NCI-H1105 treated with DMSO at 0.1 percent for 48 hours (cell line): ENCODE data around the gene SPECC1.
"Not testable (repeated sequence)": the region's sequence is repeated elsewhere in the genome, so short reads cannot be mapped to it uniquely, and the experiment has no call there.

Experiments used
- DNase-seq: peaks from one replicate; lab custom pipeline; 2025; lab: John Stamatoyannopoulos, UW

SPECC1 gene

DNA sequence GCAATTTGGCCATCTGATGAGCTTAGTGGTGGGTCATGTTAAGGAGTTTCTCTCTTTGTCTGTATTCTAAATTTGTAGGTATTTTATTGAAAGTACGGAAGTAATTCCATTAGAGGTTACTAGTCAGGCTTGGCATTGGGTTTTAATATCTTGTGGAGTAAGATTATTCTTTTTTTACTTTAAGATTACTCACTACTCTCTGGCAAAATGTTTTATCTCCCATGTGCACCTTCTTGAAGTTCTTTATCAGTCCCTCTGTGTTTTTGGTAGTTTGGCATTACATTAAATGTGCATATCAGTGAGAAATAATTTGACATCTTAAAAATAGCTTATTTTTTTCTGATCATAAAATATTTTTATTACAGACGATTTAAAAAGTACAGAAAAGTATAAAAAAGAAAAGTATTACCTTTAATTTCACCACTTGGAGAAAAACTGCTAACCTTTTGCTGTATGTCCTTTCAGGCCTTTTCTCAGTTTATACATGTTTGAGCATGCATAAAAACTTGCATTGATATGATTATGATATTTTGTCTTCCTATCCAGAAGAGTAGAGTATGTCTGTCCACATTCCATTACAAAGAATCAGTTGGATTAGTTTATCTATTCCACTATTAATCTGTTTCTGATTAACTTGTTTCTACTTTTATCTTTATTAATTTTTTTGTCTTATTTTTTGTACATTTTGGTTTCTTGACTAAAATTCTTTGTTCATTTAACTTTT is 198.3 kb downstream of the SPECC1 start:
- DNase-seq = no peak

DNA sequence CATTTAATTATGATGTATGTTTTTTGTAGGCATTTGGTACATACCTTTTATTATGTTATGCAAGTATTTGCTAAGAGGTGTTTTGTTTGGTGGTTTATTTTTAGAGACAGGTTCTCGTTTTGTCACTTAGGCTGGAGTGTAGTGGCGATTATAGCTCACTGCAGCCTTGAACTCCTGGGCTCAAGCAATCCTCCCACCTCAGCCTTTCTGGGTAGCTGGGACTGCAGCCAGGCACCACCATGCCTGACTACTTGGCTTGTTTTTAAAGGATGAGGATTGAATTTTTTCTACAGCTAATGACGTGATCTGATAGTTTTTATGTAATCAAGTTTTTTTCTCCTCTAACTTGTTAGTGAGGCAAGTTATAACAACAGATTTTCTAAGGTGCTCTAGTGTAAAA is 199.6 kb downstream of the SPECC1 start:
- no peak for DNase-seq

DNA sequence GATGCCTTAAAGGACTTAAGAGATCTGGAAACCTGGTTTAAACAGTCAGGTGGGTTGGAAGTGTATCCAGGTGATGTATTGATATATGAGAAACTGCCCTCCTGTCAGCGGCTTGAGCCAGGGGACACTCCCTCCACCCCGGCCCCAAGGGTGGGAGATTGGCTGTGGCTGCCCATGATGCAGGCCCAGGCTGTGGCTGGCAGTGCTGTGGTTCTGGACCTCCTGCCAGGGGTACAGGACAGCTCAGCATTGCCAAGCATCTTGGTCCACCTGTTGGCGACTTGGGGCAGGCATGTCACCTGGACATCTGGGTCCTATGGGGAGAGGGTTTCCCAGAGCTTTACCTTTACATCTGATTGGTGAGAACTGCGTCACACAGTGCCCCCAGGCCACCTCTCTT is 201.0 kb downstream of the SPECC1 start:
- no peak for DNase-seq

DNA sequence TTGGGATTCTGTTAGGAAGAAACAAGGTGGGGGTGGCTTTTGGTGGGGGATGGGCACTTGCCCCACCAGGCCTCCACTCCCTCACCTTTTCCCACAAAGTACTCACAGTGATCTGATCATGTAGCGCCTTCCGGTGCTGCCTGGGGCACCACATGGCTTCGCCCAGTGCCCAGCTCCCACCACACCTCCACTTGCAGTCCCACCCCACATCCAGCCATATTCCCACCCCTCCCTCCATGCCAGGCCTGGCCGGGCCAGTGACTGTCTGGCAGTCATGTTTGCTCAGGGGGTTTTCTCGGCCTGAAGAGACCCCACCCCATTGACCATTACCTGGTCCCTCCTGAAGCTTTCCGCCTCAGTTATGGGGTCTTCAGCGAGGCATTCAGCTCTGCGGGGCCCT is 201.5 kb downstream of the SPECC1 start:
- DNase-seq = no peak

DNA sequence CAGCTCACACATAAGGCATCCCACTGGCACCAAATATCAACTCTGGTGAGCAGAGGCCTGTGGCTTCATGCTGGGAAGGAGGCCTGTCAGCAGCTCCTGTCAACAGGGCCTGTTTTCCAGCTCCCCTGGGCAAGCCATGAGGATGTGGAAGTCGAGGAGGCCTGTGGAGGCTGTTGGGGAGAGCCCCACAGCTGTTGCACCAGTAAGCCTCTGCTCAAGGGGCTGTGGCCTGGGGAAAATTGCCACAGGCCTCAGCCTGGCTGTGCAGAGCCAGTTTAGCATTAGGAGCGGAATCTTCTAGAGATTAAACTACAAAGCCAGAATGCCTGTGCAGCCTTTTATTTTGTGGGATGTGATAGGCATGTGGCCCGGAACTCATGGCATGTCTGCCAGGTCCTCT is 202.1 kb downstream of the SPECC1 start:
- DNase-seq = no peak

DNA sequence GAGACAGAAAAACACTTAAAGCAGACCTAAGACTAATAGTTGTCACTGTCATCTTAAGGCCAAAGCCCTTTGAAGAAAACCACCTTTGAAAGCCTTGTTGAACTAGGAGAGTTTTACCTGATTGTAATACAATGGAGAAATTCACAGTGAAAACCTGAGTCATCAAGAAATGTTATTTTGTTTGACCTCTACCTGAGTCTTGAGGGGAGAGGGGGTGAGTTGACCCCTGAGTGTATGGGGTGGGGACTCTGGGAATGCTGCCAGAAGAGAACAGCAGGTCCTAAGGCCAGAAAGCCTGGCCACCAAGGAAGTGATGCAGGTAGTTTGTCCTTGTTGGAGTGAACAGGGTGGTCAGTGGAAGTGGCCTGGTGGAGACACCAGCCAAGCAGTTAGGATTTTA is 204.3 kb downstream of the SPECC1 start:
- DNase-seq = no peak

DNA sequence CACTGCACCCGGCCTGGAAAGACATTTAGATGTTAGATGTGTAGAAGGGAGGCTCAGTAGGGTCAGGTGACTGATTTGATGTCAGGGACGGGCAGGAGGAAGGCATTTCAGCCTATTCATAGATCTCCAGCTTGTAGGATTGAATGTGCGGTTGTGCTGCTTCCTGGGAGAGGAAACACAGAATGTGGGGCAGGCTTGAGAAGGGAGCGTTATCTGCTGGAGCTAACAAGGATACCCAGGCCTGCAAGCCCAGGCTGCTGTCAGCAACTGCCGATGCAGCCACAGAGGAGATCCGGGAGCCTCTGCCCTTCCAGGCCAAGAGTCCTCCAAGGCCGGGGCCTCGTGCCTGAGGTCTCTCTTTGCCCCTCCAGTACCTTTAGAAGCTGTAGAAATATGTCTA is 205.6 kb downstream of the SPECC1 start:
- no peak for DNase-seq

DNA sequence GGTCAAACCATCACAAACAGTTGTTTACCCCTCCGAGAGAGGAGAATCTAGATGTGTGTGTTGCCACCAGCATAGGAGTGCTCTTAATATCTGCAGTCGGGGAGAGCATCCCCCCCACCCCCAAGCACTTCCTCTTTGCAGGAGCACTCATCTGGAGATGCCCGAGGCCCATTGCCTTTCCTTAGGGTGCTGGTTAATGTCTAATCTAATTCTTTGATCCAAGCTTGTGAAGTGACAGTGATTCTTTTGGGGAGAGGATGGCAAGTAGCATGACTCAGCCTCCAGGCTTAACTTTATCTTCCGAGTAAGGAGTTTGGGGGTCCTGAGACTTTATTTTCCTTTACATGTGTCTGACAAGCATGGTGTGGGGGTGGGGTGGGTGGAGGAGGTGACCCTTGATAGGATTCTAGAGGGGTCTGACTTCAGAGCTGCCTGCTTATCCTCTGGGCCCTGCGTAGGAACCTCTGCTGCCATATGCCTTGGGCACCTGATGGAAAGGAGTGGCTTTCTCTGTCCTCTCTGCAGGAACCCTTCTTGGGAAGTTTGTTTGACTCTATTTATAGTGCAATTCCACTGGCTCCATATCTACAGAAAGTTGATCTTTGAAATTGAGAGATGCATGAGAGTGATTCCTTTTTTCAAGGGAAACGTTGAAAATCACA is 207.1 kb downstream of the SPECC1 start:
- DNase-seq = no peak

DNA sequence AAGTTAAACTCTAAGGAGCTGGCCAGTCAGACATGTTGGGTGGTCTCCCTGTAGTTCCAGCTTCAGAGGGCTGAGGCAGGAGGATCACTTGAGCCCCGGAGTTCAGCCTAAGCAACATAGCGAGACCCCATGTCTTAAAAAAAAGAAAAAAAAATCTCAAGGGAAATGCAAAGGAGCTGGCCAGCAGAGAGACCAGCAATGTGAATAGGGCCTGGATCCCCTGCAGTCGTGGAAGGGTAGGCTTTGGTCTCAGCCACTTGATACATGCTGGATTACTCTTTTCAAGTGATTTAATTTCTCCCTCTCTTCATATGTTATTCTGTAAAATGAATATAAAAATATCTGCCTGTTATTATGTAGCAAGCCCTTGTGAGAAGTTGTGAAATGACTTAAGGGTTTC is 207.7 kb downstream of the SPECC1 start:
- DNase-seq = no peak

DNA sequence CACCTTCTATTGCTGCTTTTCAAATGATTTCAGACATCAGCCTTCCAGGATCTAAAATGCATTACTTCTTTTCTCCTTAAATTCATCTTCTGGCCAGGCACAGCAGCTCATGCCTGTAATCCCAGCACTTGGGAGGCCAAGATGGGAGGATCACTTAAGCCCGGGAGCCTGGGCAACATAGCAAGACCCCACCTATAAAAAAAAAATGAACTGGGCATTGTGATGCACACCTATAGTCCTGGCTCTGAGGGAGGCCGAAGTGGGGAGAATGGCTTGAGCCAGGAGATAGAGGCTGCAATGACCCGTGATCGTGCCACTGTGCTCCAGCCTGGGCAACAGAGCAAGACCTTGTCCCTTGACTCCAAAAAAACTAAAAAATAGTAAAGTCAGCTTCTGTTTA is 208.5 kb downstream of the SPECC1 start:
- no peak for DNase-seq

DNA sequence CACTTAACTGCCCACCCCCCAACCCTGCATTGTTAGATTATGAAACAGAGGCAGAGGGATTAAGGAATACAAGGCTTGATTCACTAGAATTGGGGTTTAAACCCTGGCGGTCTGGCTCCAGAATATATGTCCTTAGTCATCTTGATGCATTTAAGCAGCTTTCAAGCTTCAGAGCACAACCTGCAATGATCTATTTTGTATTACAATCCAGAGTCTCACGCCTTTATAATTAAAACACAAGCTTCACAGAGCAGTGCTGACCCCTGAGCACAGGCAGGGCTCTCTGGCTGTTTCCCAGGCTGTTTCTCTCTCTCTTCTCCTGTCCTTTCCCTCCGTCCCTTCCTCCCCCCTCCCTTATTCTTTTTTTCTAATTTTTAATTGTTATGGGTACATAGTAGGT is 209.1 kb downstream of the SPECC1 start:
- no peak for DNase-seq

DNA sequence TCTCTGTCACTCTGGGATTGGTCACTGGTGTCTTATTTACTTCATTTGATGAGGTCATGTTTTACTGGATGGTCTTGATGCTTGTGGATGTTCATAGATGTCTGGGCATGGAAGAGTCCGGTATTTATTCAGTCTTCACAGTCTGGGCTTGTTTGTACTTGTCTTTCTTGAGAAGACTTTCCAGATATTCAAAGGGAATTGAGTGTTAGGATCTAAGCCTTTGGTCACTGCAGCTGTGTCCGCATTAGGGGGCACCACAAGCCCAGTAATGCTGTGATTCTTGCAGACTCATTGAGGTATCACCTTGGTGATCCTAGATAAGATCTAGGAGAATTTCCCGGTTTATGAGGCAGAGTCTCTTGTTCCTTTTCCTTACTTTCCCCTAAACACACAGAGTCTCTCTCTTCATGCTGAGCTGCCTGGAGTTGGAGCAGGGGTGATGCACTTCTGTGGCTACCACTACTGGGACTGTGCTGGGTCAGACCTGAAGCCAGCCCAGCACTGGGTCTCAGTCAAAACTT is 214.7 kb downstream of the SPECC1 start:
- no peak for DNase-seq

DNA sequence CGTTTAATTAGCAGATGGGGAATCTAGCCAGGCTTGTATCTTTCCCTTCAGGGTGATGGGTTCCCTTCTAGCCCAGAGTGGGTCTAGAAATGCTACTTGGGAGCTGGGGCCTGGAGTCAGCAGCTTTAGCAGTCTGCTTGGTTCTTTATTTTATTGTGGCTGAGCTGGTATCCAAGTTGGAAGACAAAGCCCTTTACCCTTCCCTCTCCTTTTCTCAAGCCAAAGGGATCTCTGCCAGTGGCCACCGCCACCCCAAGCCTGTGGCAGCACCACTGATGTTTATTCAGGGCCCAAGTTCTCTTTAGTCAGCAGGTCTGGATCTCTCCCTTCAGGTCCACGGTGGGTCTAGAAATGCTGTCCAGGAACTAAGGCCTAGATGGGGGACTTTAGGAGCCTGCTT is 215.2 kb downstream of the SPECC1 start:
- DNase-seq = no peak

DNA sequence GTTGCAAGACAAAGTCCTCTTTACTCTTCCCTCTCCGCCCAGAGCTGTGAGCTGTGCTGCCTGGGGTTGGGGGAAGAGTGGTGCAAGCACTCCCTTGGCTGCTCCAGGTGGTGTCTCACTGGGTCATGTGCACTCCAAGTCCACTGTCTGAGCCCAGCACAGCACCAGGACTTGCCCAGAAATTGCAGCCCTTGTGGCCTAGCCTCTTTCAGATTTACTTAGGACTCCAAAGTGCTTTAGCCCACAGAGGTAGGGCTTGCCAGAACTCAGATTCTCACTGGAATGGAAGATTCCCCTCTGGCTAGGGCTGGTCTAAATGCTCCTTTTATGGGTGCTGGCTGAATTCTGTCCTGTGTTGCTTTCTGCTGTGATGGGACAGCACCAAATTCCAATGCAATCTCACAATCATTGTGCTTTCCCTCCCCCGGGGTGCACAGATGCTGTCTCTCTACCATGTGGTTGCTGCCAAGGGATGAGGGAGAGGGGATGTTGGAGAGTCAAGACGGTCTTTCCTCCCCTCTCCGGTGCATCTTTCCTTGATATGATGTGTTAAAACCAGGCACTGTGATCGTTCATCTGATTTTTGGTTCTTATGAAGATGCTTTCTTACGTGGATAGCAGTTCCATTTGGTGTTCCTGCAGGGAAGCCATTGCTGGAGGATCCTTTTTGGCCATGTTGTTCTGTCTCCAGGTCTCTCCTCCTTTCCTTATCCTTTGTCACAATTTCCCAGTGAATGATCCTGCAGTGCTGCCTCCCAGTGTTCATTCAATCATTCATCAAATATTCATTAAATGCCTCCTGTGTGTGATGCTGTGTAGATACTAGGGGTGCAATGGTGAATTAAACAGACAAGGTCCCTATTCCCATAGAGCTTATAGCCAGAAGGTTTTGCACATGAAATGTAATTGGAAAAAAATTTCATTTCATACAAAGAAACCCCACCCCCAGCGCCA is 216.3 kb downstream of the SPECC1 start:
- DNase-seq = peak; percentile 26

DNA sequence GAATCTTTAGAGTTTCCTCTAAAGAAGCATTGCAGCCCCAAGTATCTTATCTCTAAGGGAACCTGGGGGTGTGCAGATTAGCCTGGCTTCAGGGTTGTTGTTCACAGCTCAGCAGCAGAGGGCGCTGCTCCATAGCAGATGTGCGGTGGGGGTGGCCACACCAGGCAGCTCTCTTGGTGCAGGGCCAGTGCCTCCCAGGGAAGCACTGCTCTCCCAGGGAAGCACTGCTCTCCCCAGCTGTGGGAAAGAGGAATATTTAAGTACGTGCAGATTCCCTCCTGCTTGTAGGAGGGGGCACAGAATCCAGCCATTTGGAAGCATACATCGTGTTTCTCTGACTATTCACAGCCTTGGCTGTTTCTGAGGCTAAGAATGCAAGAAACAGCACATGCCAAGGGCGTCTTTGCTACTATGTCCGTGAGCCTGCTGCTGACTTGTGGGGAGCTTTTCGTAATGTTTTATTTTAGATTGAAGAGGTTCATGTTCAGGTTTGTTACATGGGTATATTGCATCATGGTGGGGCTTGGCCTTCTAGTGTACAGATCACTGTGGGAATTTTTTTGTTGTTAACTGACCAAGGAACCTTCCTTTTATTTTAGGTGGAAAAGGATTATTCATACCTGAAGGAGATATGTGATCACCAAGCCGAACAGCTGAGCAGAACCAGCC is 217.8 kb downstream of the SPECC1 start:
- DNase-seq = peak; percentile 65

DNA sequence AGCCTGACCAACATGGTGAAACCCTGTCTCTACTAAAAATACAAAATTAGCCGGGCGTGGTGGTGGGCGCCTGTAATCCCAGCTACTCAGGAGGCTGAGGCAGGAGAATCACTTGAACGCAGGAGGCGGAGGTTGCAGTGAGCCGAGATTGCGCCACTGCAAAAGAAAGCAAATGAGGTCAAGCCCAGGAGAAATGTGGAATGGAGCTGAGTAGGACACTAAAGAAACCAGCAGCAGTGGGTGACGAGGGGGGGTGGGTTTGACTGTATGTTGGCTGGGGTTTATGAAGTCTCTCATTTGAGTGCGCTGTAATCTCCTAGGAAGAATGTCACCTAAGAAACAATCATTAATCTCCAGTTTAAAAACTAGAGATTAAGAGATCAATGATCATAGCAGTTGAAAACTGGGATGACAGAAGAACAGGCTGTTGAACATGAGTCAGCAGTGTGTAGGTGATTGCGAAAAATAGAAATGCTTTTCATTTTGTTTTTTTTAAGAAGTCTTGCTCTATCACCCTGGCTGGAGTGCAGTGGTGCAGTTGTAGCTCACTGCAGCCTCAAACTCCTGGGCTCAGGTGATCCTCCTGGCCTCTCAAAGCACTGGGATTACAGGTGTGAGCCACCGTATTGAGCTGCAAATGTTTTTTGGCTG is 218.7 kb downstream of the SPECC1 start:
- DNase-seq = not testable (repeated sequence)

DNA sequence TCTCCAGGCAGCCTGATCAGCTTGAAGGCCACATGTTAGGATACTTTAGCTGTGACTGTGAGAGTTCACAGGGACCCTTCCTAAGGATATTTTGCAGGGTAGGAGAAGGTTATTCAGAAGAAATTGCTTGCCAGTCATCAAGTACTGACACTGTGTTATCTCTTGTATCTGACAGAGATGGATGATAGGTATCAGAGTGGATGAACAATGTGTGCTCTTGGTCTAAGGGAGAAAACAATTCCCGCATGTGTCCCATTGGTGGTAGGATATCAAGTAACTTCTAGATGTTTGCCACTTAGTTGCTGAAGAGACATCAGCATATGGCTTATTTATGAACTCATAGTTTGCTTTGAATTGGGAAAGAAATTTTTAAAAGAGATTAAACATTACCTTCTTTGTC is 219.3 kb downstream of the SPECC1 start:
- no peak for DNase-seq

DNA sequence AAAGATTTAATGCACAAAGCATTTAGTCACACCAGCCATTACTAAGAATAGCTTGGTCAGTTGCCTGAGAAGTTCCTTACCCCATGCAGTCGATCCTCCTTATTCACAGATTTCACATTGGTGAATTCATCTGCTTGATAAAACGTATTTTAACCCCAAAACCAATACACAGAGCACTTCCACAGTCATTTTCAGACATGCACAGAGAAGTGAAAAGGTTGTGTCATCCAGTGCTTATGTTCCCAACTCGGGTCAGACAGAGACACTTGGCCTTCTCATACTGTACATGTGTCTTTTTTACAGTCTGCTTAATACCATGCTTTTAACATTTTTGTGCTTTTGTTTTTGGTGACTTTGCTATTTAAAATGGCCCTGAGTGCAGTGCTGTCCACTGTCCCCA is 219.7 kb downstream of the SPECC1 start:
- DNase-seq = no peak

DNA sequence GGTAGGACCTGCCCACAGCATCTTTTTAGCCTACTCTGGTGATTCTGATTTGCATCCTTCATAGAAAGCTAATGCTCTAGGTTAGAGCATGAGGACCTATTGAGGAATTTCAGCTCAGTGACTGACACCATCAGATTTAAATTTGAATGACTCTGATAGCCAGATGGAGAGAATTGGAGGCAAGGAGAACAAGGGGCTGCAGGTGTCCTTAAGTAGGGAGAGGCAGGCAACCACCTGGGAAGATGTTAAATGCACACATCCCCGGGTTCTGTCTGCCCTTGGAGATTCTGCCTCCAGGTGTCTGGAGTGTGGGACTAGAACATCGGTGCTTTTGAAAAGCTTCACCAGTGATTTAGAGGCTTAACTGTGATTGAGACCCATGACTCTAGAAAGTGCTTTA is 221.8 kb downstream of the SPECC1 start:
- DNase-seq = no peak

DNA sequence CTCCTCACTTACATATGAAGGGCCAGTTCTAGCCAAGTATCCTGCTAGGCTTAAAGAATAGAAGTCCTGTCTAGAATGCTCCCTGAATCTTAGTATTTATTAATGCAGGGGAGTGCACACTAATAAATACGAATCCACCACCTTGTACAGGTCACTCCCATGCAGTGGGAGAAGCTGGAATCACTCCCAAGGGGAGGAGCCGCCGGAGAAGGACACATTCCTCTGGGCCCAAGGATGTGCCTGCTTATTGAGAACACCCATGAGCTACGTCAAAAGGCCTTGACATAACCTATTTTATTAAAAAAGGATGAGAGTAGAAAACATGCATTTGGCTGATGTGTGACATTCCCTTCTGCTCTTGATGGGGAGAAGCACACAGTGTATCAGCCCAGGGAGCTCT is 223.5 kb downstream of the SPECC1 start:
- DNase-seq = no peak

DNA sequence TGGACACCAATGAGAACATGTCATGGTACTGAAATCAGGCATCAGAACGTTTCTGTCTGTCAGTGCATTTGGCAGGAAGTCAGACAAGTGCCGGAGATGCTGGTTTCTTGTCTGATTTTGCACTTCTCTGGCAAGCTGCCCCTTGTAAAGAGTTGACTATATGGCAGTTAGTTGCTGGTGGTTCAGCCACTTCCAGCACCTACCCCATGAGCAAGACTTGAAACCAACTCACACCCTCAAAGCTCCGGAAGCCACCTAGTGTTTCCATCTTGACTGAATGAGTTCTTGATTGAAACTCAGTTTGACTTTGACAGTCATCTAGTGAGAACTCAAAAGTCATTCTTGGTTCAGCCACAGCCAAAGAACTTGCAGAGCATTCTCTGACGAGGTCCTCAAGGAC is 225.1 kb downstream of the SPECC1 start:
- DNase-seq = no peak

DNA sequence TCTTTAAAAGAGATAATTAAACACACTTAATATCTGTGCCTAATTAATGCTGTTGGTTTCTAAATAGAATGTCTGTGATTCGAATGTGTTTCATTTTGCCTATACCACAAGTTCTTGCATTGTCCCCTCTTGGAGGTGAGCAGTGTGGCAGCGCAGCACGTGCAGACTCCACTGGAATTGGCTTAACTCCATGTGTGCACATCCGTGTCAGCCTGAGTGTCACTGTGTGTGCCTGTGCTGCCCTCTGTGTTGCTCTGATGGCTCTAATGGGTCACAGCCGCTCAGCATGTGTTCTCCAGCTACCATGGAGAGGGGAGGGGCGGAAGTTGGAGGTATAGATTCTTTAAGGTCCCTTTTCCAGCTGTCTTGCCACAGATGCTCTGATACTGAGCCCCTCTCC is 226.6 kb downstream of the SPECC1 start:
- no peak for DNase-seq
